Activated T-cell treated with anti-CD3 and anti-CD28 coated beads for 4 hours (primary cell): ENCODE data around the gene INTS2.
"Not testable (repeated sequence)": the region's sequence is repeated elsewhere in the genome, so short reads cannot be mapped to it uniquely, and the experiment has no call there.

Experiments used
- DNase-seq: peaks from one replicate; pipeline ENCODE4 v3.0.0-alpha.2; 2020

Gene INTS2

DNA sequence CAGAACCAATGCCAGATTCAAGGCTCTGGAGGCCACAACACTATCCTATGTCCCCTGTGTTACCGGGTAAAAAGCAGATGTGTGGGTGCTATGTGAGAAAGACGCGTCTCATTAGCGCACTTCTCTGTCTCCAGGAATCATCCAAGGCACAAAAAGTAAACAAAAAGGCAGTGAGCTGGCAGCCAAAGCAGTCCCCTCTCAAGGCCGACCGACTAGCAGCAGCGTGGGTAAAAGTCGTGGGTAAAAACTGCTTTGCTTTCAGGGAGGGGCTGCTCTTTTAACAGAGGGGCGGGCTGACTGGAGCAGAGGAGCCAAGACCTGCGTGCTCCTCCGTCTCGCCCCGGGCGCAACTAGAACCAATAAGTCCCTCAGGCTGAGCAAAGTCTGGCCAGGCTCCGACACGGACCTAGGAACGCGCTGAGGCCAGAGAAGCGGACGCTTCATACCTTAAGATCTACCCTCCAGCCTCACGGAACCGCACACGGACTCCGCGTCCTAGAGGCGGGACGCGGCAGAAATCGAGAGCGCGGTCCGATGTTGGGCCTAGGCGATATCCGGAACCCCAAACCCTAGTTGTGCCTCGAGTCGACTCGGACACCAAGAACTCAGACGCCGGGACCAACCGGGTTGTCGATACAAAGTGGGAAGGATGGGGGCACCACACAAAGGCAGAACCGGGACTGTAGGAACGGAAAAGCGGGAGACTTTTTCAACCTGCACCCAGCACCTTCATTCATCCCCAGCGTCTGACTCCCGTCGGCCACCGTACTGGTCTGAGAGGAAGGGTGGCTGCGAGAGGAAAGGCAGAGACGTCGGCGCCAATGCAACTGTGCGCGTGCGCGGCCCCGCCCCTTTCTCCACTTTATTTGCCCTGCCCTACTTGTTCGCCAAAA is at the start of gene INTS2:
INTS2 (minus strand) TSS at position 775 of the 893 bp plus-strand sequence. CDS start 1,338 bp downstream, outside the sequence.
- peak; percentile 94 for DNase-seq

DNA sequence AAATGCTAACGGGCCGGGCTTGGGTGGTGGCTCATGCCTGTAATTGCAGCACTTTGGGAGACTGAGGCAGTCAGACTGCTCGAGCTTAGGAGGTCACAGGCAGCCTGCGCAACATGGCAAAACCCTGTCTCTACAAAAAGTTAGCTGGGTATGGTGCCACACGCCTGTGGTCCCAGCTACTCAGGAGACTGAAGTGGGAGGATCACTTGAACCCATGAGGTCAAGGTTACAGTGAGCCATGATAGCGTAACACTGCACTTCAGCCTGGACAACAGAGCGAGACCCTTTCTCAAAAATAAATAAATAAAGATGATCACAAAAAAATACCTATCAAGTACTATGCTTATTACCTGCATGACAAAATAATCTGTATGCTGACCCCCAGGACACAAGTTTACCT is 46.3 kb upstream of the INTS2 start:
- DNase-seq, result no peak

DNA sequence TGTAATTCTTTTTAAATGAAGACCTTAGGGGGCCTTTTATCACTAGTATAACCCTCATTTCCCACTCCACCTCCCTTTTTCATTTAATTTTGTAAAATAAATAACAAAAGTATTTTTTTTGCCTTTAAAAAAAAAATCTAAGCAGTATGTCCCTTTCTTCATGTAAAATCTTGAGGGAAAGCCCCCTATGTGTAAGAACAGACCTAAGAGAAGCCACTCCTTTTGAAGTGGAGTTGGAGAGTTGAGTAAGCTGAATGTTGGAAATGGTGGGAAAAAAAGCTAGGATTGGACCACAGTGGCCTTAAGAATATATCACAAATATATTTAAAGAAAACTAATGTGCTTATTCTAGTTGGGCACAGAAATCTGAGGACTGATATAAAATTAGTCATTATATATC is 44.5 kb upstream of the INTS2 start:
- no peak for DNase-seq

GRCh38 chr17:61970030-61970429 is 42.2 kb upstream of the INTS2 start:
- DNase-seq, result no peak

DNA sequence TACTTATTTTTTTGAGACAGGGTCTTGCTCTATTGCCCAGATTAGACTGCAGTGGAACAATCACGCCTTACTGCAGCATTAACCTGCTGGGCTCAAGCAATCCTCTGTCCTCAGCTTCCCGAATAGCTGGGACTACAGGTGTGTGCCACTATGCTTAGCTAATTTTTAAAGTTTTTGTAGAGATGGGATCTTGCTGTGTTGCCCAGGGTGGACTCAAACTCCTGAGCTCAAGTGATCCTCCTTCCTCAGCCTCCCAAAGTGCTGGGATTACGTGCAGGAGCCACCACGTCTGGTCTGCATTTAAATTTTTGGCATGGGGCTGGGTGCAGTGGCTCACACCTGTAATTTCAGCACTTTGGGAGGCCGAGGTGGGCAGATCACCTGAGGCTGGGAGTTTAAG is 41.0 kb upstream of the INTS2 start:
- DNase-seq, result no peak

DNA sequence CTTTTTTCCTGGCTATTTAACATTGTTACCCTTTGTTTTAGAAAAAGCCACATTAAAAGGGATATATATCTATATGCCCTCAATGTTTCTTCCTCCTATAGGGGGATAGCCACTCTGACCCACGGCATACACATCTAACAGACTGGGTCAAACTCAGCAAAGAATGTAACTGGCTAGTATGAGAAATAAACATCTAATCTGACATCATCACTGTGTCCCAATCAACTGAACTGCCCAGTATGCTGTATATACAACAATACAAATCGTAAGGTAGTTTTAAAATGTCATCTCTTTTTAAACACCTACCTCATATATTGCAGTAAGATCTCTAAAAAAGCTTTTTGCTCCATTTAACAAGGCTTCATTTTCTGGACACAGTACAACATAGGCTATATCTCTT is 39.9 kb upstream of the INTS2 start:
- no peak for DNase-seq

DNA sequence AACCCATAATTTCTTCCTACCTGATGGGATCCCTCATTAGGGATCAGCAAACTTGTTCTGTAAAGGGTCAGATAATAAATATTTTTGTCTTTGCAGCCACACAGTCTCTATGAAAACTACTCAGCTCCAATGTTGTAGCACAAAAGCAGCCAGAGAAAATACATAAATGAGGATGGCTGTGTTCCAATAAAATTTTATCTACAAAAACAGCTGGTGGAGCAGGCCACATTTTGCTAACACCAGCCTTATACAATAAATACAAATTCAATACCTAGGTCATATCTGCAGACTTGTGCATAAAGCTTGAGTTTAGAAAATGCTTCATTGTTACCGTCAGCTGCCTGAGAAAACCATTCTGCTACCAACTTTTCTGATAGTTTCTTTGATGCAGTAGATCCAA is 38.4 kb upstream of the INTS2 start:
- DNase-seq, result no peak

GRCh38 chr17:61955619-61956018 is 27.8 kb upstream of the INTS2 start:
- no peak for DNase-seq

- DNase-seq, result no peak
These were observed 19.7 kb upstream of the INTS2 start for GRCh38 chr17:61947367-61948078.

DNA sequence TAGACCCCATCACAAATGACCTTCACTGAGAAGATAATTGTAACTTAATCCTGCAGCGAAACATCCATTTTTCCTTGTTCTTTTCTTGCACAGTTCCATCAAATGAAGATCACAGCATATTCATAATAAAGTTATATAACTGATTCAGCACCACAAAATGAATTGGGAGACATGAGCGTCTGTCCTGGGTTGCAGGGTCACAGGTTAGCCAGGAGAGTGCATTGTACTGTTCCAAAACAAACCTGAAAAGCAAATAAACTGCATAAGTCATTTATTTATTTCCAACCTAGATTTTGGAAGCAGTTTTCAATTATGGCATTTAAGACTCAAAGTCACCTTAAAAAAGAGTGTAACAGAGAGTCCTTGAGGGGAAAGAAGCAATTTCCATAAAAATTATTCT is 18.6 kb upstream of the INTS2 start:
- DNase-seq, result no peak

DNA sequence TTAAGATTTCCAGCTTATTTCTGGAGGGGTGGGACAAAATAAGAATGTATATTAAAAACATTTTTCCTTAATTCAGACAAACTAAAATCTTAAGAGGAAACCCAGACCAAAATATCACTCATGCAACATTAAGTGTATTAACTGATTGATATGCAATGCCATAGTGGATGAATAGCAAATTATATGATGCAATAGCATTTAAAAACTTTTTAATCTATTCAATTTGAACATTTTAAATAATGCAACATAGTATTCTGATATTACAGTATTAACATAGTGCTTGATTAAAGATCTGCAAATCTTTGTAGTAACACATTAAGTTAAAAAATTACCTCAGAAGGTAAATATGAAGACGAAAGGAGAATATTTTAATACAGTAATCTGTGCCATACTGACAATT is 15.3 kb upstream of the INTS2 start:
- no peak for DNase-seq

- no peak for DNase-seq
These were observed 14.3 kb upstream of the INTS2 start for GRCh38 chr17:61942085-61942484.

GRCh38 chr17:61928101-61928436 is 287 bp upstream of the INTS2 start:
- DNase-seq, result no peak

DNA sequence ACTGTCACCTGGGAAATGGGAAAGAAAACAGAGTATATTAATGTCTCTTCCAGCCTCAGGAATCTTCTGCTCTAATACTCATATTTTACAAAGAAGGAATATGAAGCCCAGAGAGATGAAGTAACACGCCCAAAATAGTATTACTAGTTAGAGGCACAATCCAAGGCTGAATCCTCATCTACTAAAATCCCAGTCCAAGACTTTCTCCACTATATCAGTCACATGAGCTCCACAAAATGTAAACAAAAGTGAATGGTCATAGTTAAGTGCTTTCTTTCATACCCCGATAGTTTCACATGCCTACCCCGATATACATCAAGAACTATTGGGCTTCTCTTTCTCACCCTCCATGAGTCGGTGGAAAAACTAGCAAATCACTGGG is 965 bp downstream of the INTS2 start:
- no peak for DNase-seq

DNA sequence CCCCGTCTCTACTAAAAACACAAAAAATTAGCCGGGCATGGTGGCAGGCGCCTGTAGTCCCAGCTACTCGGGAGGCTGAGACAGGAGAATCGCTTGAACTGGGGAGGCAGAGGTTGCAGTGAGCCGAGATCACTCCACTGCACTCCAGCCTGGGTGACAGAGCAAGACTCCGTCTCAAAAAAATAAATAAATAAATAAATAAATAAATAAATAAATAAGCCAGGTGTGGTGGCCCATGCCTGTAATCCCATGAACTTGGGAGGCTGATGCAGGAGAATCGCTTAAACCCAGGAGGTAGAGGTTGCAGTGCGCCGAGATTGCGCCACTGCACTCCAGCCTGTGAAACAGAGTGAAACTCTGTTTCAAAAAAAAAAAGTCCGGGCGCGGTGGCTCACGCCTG is 12.6 kb downstream of the INTS2 start:
- not testable (repeated sequence) for DNase-seq

- no peak for DNase-seq
These were observed 19.3 kb downstream of the INTS2 start for GRCh38 chr17:61908292-61909037.

DNA sequence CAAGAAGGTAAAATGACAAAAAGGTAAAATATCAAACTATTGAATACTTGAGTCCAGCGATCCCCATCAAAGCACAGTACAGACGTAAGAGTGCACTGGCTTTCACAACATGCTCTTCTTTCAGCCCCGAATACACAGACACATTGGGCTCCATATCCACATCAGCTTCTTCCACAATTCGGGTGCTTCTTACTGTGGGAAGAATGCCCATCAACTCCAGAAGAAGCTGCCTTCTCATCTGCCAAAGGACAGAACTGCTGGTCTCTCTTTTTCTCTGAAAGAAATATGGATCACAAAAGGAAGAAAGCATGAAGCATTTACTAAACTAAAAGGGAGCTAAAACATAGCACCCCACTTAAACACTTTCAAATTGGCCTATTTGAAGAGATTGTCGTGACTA is 20.4 kb downstream of the INTS2 start:
- DNase-seq, result no peak

GRCh38 chr17:61904094-61904710 is 23.6 kb downstream of the INTS2 start:
- no peak for DNase-seq

DNA sequence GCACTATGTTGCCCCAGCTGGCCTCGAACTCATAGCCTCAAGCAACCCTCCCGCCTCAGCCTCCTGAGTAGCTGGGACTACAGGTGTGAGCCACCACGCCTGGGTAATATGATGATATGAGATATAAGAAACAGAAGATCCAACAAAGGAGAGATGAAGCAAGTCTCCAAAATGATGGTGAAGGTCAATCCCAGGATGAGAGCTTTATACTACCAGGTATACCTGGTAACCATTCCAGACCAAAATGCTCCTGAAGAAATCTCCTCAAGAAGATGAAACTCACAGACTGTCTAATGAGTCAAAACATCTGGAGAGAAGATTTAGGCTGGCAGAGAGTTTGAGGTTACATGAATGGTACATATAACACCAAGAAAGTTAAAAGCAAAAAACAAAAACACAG is 24.5 kb downstream of the INTS2 start:
- no peak for DNase-seq

- DNase-seq, result no peak
These were observed 30.1 kb downstream of the INTS2 start for GRCh38 chr17:61897548-61898180.

GRCh38 chr17:61895391-61895790 is 32.4 kb downstream of the INTS2 start:
- no peak for DNase-seq

- DNase-seq, result not testable (repeated sequence)
These were observed 33.5 kb downstream of the INTS2 start for GRCh38 chr17:61894310-61894709.

GRCh38 chr17:61887733-61888132 is 40.0 kb downstream of the INTS2 start:
- DNase-seq, result not testable (repeated sequence)
